GM12892 (cell line): ENCODE results near the gene SIRT7.

Source experiments
- POLR2A ChIP-seq: IDR thresholded peaks from 2 replicates; pipeline ENCODE4 v1.6.1; 2011; ENCODE audit warnings: low read depth, low read length, control low read depth
- POLR2AphosphoS5 ChIP-seq: IDR thresholded peaks from 2 replicates; pipeline ENCODE4 v1.6.1; 2011; ENCODE audit warnings: low read depth, low read length, control low read depth

DNA sequence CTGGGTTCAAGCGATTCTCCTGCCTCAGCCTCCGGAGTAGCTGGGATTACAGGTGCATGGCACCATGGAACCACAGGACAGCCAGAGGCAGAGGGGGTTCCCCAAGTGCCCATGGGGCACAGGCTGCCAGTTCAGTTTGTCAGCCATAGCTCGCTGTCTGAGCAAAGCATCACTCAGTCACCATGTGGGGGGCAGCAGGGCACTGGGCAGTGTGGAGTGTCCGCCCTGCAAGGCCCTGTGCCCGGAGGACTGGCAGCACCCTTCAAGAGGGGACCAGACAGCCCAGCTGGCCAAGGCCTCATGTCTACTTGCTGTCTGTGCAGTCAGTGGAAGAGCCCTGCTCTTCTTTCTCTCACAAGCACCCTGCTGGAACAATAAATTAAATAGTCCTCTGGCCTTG lies 33.0 kb downstream of the SIRT7 start:
- TF ChIP-seq POLR2AphosphoS5 (peak; percentile 26; the same call in 1 of the 2 replicates), POLR2A (no peak)
